ENCODE results near the gene RHOH. TPM values are rescaled to one million over a fixed set of nuclear protein-coding genes. Genes with fewer than 3 reads are reported as not detected.

Gene RHOH
- total and polyA plus RNA-seq, 8 donors: 0.29 to 10.1 (median 0.78) TPM

- no peak for TF ChIP-seq CTCF (IDR thresholded peaks at IDR 0.05)
- peaks cover 0 to 59% of the 10 kb centered on the region in 2 donors for H3K4me1 ChIP-seq
- no peaks in the 10 kb centered on the region for H3K27me3 ChIP-seq
Observed at GRCh38 chr4:40240040-40240653, 43.3 kb downstream of the RHOH start.

GRCh38 chr4:40241026-40241425 lies 44.2 kb downstream of the RHOH start:
- intact Hi-C loops (cut with DNase I): no loop called here
- no peak overlapping the region for H3K4me3 ChIP-seq
- H3K9me3 ChIP-seq: no peaks in the 10 kb centered on the region
- H3K36me3 ChIP-seq: peaks cover 0 to 9% of the 10 kb centered on the region in 2 donors
- no peak for TF ChIP-seq CTCF (IDR thresholded peaks at IDR 0.05)
- DNase-seq: no peak
- H3K4me1 ChIP-seq: peaks cover 0 to 56% of the 10 kb centered on the region in 2 donors
- peak overlapping the region in 1 of 2 donors; percentile 77 for H3K27ac ChIP-seq
- H3K27me3 ChIP-seq: no peaks in the 10 kb centered on the region
- no peak for ATAC-seq

More at GRCh38 chr4:40240040-40240653, 43.3 kb downstream of the RHOH start:
- H3K36me3 ChIP-seq: peaks cover 0 to 9% of the 10 kb centered on the region in 2 donors
- H3K9me3 ChIP-seq: no peaks in the 10 kb centered on the region
- no peak overlapping the region for H3K4me3 ChIP-seq
- H3K27ac ChIP-seq: peak overlapping the region in 1 of 2 donors; percentile 25
- DNase-seq (no peak), ATAC-seq (no peak)
- intact Hi-C loops (cut with DNase I): no loop called here

GRCh38 chr4:40241941-40242340 lies 45.1 kb downstream of the RHOH start:
- no peak overlapping the region for H3K4me3 ChIP-seq
- peak overlapping the region in 1 of 2 donors; percentile 77 for H3K27ac ChIP-seq
- ATAC-seq (peak; percentile 30), DNase-seq (no peak)
- H3K36me3 ChIP-seq: peaks cover 0 to 9% of the 10 kb centered on the region in 2 donors
- no peak for TF ChIP-seq CTCF (IDR thresholded peaks at IDR 0.05)
- H3K4me1 ChIP-seq: peaks cover 0 to 56% of the 10 kb centered on the region in 2 donors
- no peaks in the 10 kb centered on the region for H3K27me3 ChIP-seq
- no peaks in the 10 kb centered on the region for H3K9me3 ChIP-seq
- intact Hi-C loops (cut with DNase I): no loop called here

- Histone ChIP-seq H3K9me3 (no peaks in the 10 kb centered on the region), H3K4me1 (peaks cover 0 to 49% of the 10 kb centered on the region in 2 donors), H3K27me3 (no peaks in the 10 kb centered on the region), H3K4me3 (peak overlapping the region in 1 of 2 donors; percentile 16), H3K36me3 (peaks cover 0 to 9% of the 10 kb centered on the region in 2 donors), H3K27ac (peak overlapping the region in 1 of 2 donors; percentile 72)
- intact Hi-C loops (cut with DNase I): no loop called here
- ATAC-seq (no peak), DNase-seq (no peak)
- no peak for TF ChIP-seq CTCF (IDR thresholded peaks at IDR 0.05)
Observed at GRCh38 chr4:40243386-40243948, 46.6 kb downstream of the RHOH start.

GRCh38 chr4:40244606-40245005 lies 47.8 kb downstream of the RHOH start:
- Histone ChIP-seq H3K36me3 (peaks cover 0 to 9% of the 10 kb centered on the region in 2 donors), H3K9me3 (no peaks in the 10 kb centered on the region), H3K4me3 (no peak overlapping the region), H3K4me1 (peaks cover 0 to 42% of the 10 kb centered on the region in 2 donors), H3K27me3 (no peaks in the 10 kb centered on the region), H3K27ac (no peak overlapping the region)
- no peak for TF ChIP-seq CTCF (IDR thresholded peaks at IDR 0.05)
- ATAC-seq (no peak), DNase-seq (no peak)
- intact Hi-C loops (cut with DNase I): no loop called here
